ENCODE data around the gene FAM161B. TPM values are rescaled to one million over a fixed set of nuclear protein-coding genes. Genes with fewer than 3 reads are reported as not detected.
A peak's percentile ranks its signal among the peaks of the same experiment; 100 is the strongest.
"Not testable (repeated sequence)": the region's sequence is repeated elsewhere in the genome, so short reads cannot be mapped to it uniquely, and the experiment has no call there.

The FAM161B gene
- total RNA-seq = 20.8 TPM

GRCh38 chr14:73949752-73950734, at the start of gene FAM161B, which contains the start of gene COQ6:
Gene FAM161B, minus strand, starts transcription at chr14:73950094. Its CDS starts 68 bp downstream, at chr14:73950026.
Gene COQ6, plus strand, starts transcription at chr14:73950302. Its CDS starts 31 bp downstream, at chr14:73950333.
- DNase-seq (ENCODE audit: low spot score in 2 of 2) (peak; percentile 74 to 87), FAIRE-seq (no peak)

- FAIRE-seq (no peak), DNase-seq (ENCODE audit: low spot score in 2 of 2) (no peak)
Observed at GRCh38 chr14:73998726-73999125, 48.8 kb upstream of the FAM161B start.

GRCh38 chr14:73997944-73998447, 48.1 kb upstream of the FAM161B start:
- DNase-seq (ENCODE audit: low spot score in 2 of 2) (no peak), FAIRE-seq (no peak)

- FAIRE-seq (no peak), DNase-seq (ENCODE audit: low spot score in 2 of 2) (no peak)
Observed at GRCh38 chr14:73997108-73997943, 47.4 kb upstream of the FAM161B start.

- FAIRE-seq = no peak
Observed at GRCh38 chr14:73996731-73997107, 46.8 kb upstream of the FAM161B start.

GRCh38 chr14:73995977-73996378, 46.1 kb upstream of the FAM161B start:
- FAIRE-seq = no peak
- no peak for DNase-seq (ENCODE audit: low spot score in 2 of 2)

More at GRCh38 chr14:73996731-73997107, 46.8 kb upstream of the FAM161B start:
- DNase-seq (ENCODE audit: low spot score in 2 of 2) = no peak

- not testable (repeated sequence) for FAIRE-seq; DNase-seq (ENCODE audit: low spot score in 2 of 2)
Observed at GRCh38 chr14:73994926-73995325, 45.0 kb upstream of the FAM161B start.

GRCh38 chr14:73991092-73991491, 41.2 kb upstream of the FAM161B start:
- DNase-seq (ENCODE audit: low spot score in 2 of 2) (no peak), FAIRE-seq (no peak)

- not testable (repeated sequence) for FAIRE-seq
Observed at GRCh38 chr14:73988656-73989055, 38.8 kb upstream of the FAM161B start.

GRCh38 chr14:73988065-73988464, 38.2 kb upstream of the FAM161B start:
- FAIRE-seq = no peak
- DNase-seq (ENCODE audit: low spot score in 2 of 2) = no peak

More at GRCh38 chr14:73988656-73989055, 38.8 kb upstream of the FAM161B start:
- DNase-seq (ENCODE audit: low spot score in 2 of 2) = not testable (repeated sequence)

- no peak for FAIRE-seq
- DNase-seq (ENCODE audit: low spot score in 2 of 2) = no peak
Observed at GRCh38 chr14:73977896-73978295, 28.0 kb upstream of the FAM161B start.

- no peak for DNase-seq (ENCODE audit: low spot score in 2 of 2)
- no peak for FAIRE-seq
Observed at GRCh38 chr14:73976125-73976524, 26.2 kb upstream of the FAM161B start.

GRCh38 chr14:73973497-73973896, 23.6 kb upstream of the FAM161B start:
- no peak for FAIRE-seq
- DNase-seq (ENCODE audit: low spot score in 2 of 2) = no peak

GRCh38 chr14:73968885-73969284, 19.0 kb upstream of the FAM161B start:
- FAIRE-seq (no peak), DNase-seq (ENCODE audit: low spot score in 2 of 2) (no peak)

GRCh38 chr14:73965216-73965615, 15.3 kb upstream of the FAM161B start:
- FAIRE-seq (no peak), DNase-seq (ENCODE audit: low spot score in 2 of 2) (no peak)

GRCh38 chr14:73961192-73961591, 11.3 kb upstream of the FAM161B start:
- DNase-seq (ENCODE audit: low spot score in 2 of 2) = no peak
- no peak for FAIRE-seq

- FAIRE-seq = no peak
- DNase-seq (ENCODE audit: low spot score in 2 of 2) = no peak
Observed at GRCh38 chr14:73958591-73958990, 8.7 kb upstream of the FAM161B start.

GRCh38 chr14:73955674-73956073, 5.8 kb upstream of the FAM161B start:
- FAIRE-seq = no peak
- no peak for DNase-seq (ENCODE audit: low spot score in 2 of 2)

- DNase-seq (ENCODE audit: low spot score in 2 of 2) = no peak
- no peak for FAIRE-seq
Observed at GRCh38 chr14:73953731-73954130, 3.8 kb upstream of the FAM161B start.

- DNase-seq (ENCODE audit: low spot score in 2 of 2) (no peak), FAIRE-seq (no peak)
Observed at GRCh38 chr14:73945159-73945670, 4.7 kb downstream of the FAM161B start.
